Adipose tissue (tissue), 3 donors: Measurements from ENCODE around the gene DPM2. TPM values are rescaled to one million over a fixed set of nuclear protein-coding genes. Genes with fewer than 3 reads are reported as not detected.

Experiments
- H3K27ac ChIP-seq: one replicate; pipeline ENCODE4 v1.5.1; 2013; ENCODE audit warnings: low read depth, low read length
- WGBS, 3 donors: extraction: QIAGEN DNeasy Blood & Tissue Kit; methylation state at CpG; one replicate each; pipeline ENCODE4 v1.1.7; 2013; 5-methylcytosine and 5-hydroxymethylcytosine counted together
- polyA plus RNA-seq, 3 donors: library from polyadenylated mRNA; stranded (reverse); fragments of 200-250 nt; gene quantifications; one replicate each; pipeline ENCODE4 v1.2.3, GENCODE V29; 2013
- donor health status: healthy with polysubstance abuse.
- donor health status: Bipolar disorder and iron deficiency.
- donor health status: healthy.

Gene DPM2
- polyA plus RNA-seq, 3 donors = 26.9 to 40.5 (median 30.2) TPM

DNA sequence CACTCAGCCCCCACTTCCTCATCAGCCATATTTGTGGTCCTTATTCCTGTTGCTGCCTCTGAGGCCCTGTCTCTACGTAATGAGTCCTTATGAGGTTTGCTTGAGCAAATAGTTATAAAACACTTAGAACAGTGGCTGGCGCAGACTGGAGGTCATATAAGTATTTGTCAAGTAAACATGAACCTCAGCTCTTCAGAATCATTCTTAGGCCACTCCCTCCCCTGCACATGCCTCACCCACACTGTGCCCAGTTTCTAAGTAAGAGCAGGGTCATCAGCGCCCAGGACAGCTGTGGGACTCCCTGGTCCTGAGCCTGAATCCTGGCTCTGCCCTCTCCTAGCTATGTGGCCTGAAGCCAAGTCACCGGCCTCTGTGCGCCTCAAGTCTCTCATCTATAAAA is 24.8 kb downstream of the DPM2 start:
- no peak overlapping the region for H3K27ac ChIP-seq
- 43 to 91% (median 88%) methylated on average over 5 of the region's 5 CpGs for WGBS, 3 donors

DNA sequence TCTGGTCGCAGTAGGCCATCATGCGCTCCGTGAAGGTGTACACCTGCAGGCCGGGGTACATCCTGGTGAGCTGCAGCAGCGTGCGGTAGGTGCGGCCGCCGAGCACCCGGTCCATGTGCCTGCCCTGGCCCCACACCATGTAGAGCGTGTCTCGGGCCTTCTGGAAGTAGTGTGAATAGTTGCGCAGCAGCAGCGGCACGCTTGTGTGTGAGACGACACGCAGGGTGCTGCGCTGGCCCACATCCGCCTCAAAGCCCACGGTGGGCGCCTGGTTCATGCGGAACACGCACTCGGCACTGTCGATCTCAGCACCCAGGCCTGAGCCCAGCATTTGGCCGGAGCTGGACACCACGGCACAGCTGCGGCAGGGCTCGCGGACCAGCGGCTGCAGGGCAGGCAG is 25.4 kb downstream of the DPM2 start:
- 95 to 97% (median 95%) methylated on average over 31 of the region's 31 CpGs for WGBS, 3 donors
- H3K27ac ChIP-seq = no peak overlapping the region

DNA sequence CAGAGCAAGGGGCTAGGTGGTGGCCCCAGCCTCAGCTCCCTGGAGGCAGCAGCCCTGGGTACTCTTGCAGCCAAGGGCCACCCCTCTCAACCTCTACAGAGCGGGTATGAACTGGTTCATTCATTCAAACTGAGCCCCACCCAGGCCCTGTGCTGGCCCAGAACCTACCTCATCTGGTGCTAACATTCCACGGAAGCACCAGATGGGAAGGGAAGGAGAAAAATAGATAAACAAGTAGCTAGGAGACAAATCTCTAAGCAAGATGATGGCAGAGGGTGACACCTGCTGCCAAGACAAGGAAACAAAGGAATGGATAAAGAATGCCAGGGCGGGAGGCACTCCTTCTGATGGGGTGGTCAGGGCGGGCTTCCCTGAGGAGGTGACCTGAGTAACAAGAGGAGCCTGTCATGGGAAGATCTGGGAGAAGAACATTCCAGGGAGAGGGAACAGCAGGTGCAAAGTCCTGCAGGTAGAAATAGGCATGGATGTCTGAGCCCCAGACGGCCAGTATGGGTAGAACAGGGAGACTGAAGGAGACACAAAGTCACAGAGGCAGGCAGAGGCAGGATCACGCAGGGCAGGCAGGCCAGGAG is 26.9 kb downstream of the DPM2 start:
- H3K27ac ChIP-seq = no peak overlapping the region

DNA sequence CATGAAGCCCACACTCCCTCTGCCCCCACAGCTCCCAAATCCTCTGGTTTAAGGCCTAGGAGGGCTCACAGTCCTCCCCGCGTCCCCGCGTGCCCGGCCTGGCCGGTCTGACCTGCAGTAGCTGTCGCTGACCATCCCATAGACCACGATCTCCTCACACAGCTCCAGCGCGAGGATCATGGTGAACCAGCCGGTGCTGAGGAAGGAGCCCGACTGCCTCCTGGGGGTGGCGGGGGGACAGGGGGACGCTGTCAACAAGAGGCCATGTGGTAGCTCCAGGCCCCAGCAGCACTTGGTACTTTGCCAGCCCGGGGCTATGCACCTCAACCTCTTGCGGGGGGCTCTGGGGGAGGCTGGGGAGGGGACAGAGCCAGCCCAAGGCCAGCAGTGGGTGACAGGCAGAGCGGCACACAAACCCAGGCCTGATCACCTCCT is 27.8 kb downstream of the DPM2 start:
- H3K27ac ChIP-seq = no peak overlapping the region
- 83 to 88% (median 88%) methylated on average over 14 to 17 of the region's 17 CpGs for WGBS, 3 donors

More for the DNA sequence above, 26.9 kb downstream of the DPM2 start:
- WGBS, 3 donors = 76 to 78% (median 77%) methylated on average over 6 of the region's 6 CpGs

DNA sequence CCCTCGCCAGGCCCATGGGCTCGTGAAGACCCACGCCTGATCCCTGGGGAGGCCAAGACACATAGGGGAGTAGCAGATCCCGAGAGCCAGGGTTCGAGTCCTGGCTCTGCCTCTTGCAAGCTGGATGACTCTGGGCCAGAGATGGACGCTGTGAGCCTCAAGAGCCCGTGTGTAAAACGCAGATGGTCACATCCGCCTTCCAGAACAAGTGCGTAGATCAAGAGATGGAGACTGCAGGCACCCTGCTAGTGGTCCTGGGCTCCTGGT is 29.1 kb downstream of the DPM2 start:
- WGBS, 3 donors = 90 to 96% (median 94%) methylated on average over 10 of the region's 10 CpGs
- no peak overlapping the region for H3K27ac ChIP-seq

DNA sequence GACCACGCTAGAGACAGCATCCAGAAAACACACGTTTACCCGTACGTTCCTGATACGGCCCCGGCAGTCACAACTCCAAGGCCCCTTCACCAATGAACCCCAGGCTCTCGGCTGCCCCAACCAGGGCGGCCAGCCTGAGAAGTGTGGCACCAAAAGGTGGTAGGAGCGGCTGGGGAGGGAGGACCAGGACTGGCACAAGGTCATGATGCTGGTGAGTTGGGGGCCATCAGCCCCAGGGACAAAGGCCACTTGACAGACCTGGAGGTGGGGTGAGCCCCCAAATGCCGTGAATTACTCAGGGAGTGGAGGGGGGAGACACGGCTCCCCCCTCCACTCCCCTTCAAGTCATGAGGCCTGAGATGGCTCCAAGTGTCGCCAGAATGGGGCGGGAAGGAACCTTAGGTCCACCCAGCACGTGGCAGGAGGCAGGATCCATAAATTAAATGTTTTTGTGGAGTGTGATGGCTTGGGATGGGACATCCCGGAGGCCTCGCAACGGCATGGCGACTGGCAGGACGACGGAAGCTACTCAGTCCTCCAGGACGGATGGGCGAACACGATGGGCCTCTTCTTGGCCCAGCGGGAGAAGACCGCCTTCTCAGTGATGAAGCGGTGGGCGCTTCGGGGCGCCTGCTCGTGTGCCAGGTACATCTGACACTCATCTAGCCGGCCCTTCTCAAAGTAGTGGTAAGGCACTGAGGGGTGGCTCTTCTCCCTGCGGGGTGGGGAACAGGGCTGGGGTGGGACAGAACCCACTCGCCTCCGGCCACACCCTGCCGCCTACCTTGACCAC is 29.6 kb downstream of the DPM2 start:
- H3K27ac ChIP-seq = no peak overlapping the region
- 87 to 89% (median 87%) methylated on average over 35 of the region's 35 CpGs for WGBS, 3 donors

DNA sequence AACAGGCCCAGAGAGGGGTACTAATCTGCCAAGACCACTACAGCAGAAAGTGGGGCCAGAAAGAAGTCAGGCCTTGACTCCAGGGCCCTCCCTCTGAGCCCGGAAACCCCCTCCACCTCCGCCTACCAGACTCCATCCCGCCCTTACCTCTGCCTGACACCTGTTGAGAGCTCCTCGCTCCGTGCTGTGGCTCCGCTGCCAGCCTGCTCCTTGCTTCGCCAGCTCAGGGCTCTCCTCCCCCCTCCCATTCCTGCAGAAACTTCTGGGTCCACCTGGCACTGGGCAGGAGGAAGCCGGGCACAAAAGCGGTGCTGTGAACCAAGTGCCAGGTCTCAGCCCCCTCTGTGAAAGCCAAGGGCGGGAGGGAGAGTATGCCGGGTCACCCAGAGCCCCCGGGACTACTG is 31.9 kb downstream of the DPM2 start:
- WGBS, 3 donors = 59 to 72% (median 65%) methylated on average over 12 of the region's 12 CpGs

DNA sequence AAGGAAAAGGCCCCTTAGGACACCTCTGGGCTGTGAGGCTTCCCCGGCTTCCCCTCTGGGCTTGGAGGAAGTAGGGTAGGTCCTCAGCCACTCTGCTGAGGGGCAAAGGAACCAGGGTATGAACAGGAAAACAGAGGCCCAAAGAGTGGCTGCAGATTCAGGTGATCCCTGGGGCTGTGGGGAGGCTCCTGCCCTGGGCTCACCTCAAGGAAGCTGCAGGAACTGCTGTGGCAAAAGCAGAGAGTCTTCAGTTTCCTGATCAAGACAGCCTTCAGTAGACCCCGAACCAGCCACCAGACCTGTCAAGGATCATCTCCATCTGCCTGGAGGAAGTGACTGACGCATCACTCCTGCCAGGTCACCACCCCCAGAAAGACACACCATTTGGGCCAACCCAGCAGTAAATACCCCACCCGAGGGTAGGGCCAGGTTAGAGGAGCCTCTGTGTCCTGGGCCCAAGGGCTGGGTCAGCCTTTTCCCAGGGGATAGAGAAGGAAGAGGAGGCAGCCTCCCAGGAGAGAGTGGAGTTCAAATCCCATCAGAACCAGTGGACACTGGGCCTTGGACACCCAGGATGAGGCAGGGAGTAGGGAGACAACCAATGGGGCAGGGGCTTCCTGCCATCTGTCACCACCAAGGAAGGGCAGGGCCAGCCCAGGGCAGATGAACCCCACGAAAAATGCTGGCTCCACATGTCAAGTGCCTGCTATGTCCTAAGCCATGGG is 32.5 kb downstream of the DPM2 start:
- WGBS, 3 donors = 47 to 71% (median 60%) methylated on average over 5 of the region's 5 CpGs

More for the DNA sequence above, 31.9 kb downstream of the DPM2 start:
- H3K27ac ChIP-seq = no peak overlapping the region

DNA sequence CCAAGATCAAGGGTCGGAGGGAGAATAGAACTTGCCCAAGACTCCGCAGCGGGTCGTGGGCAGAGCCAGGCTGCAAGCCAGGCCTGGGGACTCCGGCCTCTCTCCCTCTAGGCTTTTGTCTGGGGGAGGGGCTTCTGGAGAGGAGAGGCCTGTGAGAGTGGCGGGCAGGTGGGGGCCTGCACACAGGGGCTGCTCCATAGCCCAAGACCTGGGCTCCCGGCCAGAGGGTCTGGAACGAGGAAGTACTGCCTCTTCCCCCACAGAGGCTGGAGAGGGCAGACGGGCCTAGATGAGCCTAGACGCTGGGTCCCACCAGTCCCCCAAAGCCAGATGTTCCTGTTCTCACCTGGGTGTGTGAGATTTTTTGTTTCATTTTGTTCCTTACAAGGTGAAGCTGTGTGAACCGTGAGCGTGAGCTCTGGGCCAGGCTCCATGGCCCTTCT is 33.1 kb downstream of the DPM2 start:
- peak overlapping the region; percentile 26 for H3K27ac ChIP-seq
- WGBS, 3 donors = 18 to 38% (median 19%) methylated on average over 12 of the region's 12 CpGs

More for the DNA sequence above, 32.5 kb downstream of the DPM2 start:
- peak overlapping the region; percentile 26 for H3K27ac ChIP-seq

DNA sequence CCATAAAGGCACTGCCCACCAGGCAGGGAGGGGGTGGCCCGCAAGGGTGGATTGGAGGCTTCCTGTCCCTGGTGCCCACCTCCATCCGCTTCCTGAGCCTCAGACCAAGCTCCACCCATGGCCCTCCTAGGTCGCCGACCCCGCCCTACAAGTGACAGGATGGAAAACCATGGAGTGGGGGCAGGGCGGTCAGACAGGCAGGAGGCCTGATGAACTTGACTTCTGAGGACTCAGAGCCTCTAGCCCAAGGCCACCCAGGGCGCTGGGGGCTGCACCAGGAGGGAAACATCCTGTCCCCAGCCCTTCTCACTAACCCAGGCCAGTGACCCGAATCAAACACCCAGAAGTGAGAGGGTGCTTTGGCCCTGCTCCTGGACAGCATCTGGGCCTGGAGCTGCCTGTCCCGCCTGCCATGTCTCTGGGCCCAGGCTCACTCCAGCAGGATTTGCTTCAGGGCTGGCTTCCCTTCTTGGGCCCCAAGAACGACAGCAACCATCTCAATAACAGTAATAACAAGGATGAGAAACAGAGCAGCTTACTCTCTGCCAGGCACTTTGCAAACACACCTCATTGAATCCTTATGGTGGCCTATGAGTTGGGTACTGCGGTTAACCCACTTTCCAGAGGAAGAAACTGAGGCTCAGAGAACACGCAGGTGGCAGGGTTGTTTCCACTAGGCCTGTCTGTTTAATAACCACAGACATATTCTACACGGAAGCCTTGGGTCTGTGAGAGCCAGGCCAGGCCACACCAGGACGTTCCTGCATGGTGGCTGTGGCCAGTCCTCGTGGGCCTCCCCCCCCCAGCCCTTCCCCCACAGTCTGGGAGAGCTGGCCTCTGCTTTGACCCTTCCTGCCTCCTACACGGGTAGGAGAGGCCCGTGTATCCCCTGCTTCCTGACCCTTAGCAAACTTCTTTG is 33.8 kb downstream of the DPM2 start:
- no peak overlapping the region for H3K27ac ChIP-seq
- 21 to 50% (median 31%) methylated on average over 17 of the region's 17 CpGs for WGBS, 3 donors

DNA sequence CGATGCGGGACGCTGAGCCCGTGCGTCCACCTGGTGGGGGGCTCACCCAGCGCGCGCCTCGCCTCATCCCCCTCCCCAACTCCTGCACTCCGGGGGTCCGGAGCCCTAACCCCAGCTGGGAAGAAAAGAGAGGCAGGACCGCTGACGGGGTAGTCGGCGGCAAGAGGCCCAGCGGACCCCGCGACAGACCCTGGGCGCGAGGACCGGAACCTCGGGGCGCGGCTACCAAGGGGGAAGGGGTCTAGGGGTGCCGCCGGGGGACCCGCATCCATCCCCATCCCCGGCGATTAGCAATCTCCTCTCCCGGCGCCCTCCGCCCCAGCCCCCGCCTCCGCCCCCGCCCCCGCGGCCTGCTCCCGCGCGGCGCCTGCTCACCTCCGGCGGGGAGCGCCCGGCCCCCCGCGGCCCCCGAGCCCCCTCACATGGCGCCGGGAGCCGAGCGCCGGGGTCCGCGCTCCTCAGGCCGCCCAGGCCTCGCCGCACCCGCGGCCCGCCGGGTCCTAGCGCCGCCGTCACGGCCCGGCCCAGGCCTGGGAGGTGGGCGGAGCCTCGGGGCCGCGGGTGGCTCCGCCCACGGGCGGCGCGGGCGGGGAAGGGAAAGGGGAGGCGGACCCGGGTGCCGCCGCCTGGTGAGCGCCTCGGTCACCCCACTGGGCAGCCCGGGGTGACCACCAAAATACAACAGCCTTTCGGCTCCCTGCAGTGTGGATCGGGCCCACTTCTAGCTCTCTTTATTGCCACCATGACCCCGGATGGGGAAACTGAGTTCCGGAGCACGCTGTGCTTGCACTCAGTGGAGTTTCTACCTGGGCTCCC is 38.3 kb downstream of the DPM2 start, which contains the start of gene ST6GALNAC6:
Gene ST6GALNAC6 (minus strand): TSS at position 476 of the 816 bp plus-strand sequence. CDS start 1,622 bp downstream, outside the sequence.
- peak within 1 kb of the TSS; percentile 92 for H3K27ac ChIP-seq
- 1% methylated on average over 40 to 85 of the region's 89 CpGs for WGBS, 3 donors

DNA sequence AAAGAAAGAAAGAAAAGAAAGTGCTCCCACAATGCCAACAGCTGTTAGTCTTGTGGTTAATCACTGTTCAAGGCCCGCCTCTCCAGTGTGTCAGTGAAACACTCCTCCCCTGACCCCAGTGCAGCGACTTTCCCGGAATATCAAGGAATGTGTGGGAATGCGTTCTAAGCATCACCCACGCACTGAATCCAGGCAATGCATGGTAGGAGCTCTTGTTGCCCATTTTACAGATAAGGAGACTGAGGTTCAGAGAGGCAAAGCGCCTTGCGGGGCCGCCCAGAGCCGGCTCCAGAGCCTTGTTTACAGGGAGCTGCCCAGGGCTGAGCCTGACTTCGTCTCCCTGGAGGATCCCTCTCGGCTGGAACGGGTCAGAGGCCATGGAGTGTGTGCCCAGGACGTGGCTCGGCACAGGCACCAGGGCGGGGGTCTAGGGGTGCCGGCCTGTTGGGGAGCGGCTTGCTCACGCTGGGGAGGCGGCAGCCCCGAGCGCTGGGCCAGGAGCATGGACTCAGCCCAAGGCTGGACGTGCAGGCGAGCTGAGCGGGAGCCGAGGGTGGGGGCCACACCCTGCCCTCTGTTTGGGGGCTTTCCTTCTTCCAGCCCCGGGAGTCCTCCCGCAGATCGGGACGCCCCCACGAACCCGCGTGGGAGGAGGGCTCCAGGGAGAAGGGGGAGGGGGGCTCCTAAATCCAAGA is 39.1 kb downstream of the DPM2 start:
- 6 to 13% (median 12%) methylated on average over 30 to 32 of the region's 32 CpGs for WGBS, 3 donors
- peak overlapping the region; percentile 92 for H3K27ac ChIP-seq

DNA sequence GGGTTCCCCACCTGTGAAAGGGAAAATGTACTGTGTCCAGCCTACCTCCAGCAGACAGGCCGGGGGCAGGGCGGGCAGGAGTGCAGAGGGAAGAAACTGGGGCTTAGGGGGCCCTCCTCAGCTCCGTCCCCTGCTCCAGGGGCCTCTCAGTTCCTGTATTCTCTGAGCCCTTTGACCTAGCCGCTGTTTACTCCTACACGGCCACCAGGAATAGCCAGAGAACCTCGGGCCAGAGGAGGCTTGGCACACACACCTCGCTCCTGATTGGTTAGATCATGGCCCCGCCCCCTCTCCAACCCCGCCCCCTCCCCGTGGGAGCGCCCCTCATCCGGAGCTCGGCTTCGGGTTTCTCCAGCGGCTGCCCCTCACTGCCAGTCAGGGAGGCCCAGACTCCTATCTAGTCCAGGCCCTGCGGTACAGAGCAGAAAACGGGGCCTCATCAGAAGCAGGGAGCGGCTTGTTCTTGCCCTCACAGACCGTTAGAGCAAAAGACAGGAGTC is 40.4 kb downstream of the DPM2 start:
- peak overlapping the region; percentile 93 for H3K27ac ChIP-seq
- WGBS, 3 donors = 6 to 13% (median 9%) methylated on average over 17 to 19 of the region's 19 CpGs

DNA sequence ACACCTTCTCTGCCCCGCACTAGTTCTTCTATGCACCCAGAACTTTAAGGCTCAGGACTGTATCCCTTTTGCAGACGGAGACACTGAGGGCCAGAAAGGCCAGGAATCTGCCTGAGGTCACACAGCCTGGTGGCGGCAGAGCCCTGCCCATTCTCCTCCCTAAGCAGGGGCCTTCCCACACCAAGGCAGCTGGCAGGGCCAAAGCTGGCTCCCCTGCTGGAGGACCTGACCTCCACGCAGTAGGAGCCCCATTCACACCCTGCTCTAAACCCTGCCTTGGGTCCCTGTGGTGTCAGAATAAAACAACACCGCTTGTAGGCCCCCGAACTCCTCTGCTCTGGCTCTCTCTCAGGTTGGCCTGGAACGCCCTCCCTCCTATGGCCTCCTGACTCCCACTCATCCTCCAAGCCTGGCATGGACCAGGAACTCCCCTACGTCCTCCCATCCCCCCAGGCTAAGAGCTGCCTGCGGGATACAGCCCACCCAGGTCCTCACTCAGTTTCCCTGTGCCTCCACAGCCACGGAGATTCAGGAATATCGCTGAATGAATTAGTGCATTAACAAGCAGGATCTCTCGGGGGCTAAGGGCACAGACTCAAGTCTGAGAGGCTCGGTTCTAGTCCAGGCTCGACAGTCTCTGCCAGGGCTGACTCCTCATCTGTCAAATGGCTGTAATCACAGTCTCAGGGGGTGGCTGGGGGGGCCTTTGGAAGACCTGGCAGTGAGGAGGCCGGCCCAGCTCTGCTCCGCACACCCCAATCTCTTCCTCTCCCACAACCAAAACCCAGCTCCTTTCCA is 41.1 kb downstream of the DPM2 start:
- WGBS, 3 donors = 52 to 64% (median 54%) methylated on average over 16 of the region's 16 CpGs
- no peak overlapping the region for H3K27ac ChIP-seq

DNA sequence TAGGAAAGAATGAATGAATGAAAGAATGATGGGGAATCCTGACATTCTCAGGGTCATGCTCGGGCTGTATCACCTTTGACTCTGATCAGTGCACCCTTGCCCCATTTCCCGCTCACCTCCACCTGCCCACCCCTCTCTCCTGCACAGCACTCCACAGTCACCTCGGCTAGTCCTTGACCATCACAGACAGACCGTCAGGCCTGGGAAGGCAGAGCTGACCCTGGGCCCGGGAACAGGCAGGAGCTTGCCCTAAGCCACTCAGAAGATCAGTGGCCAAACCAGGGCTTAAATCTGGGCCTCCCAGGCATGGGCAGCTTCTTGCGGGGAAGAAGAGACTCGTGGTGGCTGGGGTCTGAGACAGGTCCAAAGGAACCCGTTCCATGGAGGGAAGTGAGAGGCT is 41.8 kb downstream of the DPM2 start:
- no peak overlapping the region for H3K27ac ChIP-seq
- 94% methylated on average over 8 of the region's 8 CpGs for WGBS, 3 donors

DNA sequence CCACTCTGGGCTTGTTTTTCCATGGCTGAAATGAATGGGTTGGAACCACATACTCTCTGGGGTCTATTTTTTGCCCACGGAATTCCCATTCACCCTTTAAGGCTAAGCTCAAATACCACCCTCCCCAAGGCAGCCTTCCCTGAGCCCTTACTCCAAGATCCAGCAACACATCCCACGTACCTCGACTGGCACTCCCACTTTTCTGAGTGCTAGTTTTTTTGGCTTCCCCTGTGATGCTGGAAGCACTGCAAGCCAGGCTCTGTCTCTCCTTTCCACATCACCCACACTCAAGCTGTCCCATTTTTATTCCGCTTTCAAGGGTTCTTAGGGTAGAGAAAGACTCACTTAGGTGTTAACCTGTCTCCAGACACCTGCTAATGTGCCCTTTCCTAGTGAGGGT is 44.3 kb downstream of the DPM2 start:
- WGBS, 3 donors = 97 to 100% (median 99%) methylated on average over 4 of the region's 4 CpGs
- H3K27ac ChIP-seq = no peak overlapping the region
